Gastroesophageal sphincter (tissue), 4 donors: ENCODE measurements around the gene CPB2. TPM values are rescaled to one million over a fixed set of nuclear protein-coding genes. Genes with fewer than 3 reads are reported as not detected.

Experiments
- ATAC-seq: fragments of 150-250 bp; one replicate; pipeline ENCODE4 v1.9.1; 2016; ENCODE audit warnings: mild to moderate bottlenecking, moderate library complexity
- H3K27ac ChIP-seq, 4 donors: fragments of 200-600 bp; sonication (generic) in 3 of 4; 1 replicate in 3 of 4; 2 replicates in 1 of 4; pipeline ENCODE4 v1.5.1; 2016 to 2019
- H3K27me3 ChIP-seq: fragments of 200-600 bp; sonication (generic); one replicate; pipeline ENCODE4 v1.5.1; 2019
- H3K36me3 ChIP-seq, 2 donors: fragments of 200-600 bp; sonication (generic); one replicate each; pipeline ENCODE4 v1.5.1; 2019; ENCODE audit warnings: control low read depth in 1 of 2
- H3K4me1 ChIP-seq, 3 donors: fragments of 200-600 bp; sonication (generic); 1 replicate in 2 of 3; 2 replicates in 1 of 3; pipeline ENCODE4 v1.5.1; 2016 to 2019; ENCODE audit warnings: control low read depth in 2 of 3
- H3K4me3 ChIP-seq, 2 donors: fragments of 200-600 bp; sonication (generic); one replicate each; pipeline ENCODE4 v1.5.1; 2019; ENCODE audit warnings: mild to moderate bottlenecking in 1 of 2, moderate library complexity in 1 of 2
- H3K9me3 ChIP-seq, 3 donors: fragments of 200-600 bp; sonication (generic); one replicate each; pipeline ENCODE4 v1.5.1; 2017 to 2019; ENCODE audit warnings: control low read depth in 2 of 3
- CTCF ChIP-seq, 4 experiments: fragments of 200-600 bp in 2 of 4; fragments of 450-650 bp in 2 of 4; sonication (generic) in 1 of 4; IDR thresholded peaks; one replicate each; pipeline ENCODE4 v1.5.1; 2017 to 2019; ENCODE audit warnings: antibody characterized with exemption in 4 of 4, mild to moderate bottlenecking in 2 of 4, moderate library complexity in 2 of 4
- EP300 ChIP-seq: sonication (generic); formaldehyde crosslinking; IDR thresholded peaks from one replicate; pipeline ENCODE4 v1.6.1; 2017; ENCODE audit warnings: antibody characterized with exemption, mild to moderate bottlenecking
- POLR2A ChIP-seq, 2 donors: fragments of 450-650 bp; IDR thresholded peaks; one replicate each; pipeline ENCODE4 v1.6.1; 2017; ENCODE audit warnings: antibody characterized with exemption in 2 of 2, mild to moderate bottlenecking in 2 of 2, moderate library complexity in 1 of 2
- POLR2AphosphoS5 ChIP-seq: sonication (generic); formaldehyde crosslinking; IDR thresholded peaks from one replicate; pipeline ENCODE4 v1.6.1; 2017; ENCODE audit warnings: antibody characterized with exemption
- WGBS, 2 donors: methylation state at CpG; one replicate each; pipeline ENCODE4 v1.1.5; 2018; ENCODE audit warnings: low coverage in 1 of 2; 5-methylcytosine and 5-hydroxymethylcytosine counted together
- total RNA-seq, 4 donors: library from RNA; depleted of rRNA; stranded (reverse); fragments of >200 nt; gene quantifications; one replicate each; pipeline ENCODE4 v1.1.0, GENCODE V29; 2016

Gene CPB2
- total RNA-seq, result not detected

- no peak for TF ChIP-seq POLR2A (IDR thresholded peaks at IDR 0.05)
- no peak for TF ChIP-seq CTCF (IDR thresholded peaks at IDR 0.05)
- no peak for TF ChIP-seq EP300
- TF ChIP-seq POLR2AphosphoS5, result no peak
- H3K4me3 ChIP-seq, result no peak within 1 kb of the TSS
- no peaks in the 10 kb centered on the region for H3K36me3 ChIP-seq
- no peak for ATAC-seq
- H3K27me3 ChIP-seq, result no peaks in the 10 kb centered on the region
- H3K27ac ChIP-seq, result no peak within 1 kb of the TSS
- WGBS, 2 donors, result 78 to 98% methylated on average over 4 of the region's 4 CpGs
- peaks cover 0 to 5% (median 0%) of the 10 kb centered on the region in 3 donors for H3K4me1 ChIP-seq
- H3K9me3 ChIP-seq, result no peaks in the 10 kb centered on the region
Measured at GRCh38 chr13:46104868-46105267, at the start of gene CPB2. CPB2 (minus strand) TSS chr13:46105033; CDS start chr13:46105009, 24 bp downstream.

GRCh38 chr13:46154136-46154801 lies 49.4 kb upstream of the CPB2 start:
- no peaks in the 10 kb centered on the region for H3K27me3 ChIP-seq
- no peak for ATAC-seq
- H3K9me3 ChIP-seq, result no peaks in the 10 kb centered on the region
- H3K4me1 ChIP-seq, result no peaks in the 10 kb centered on the region
- H3K36me3 ChIP-seq, result no peaks in the 10 kb centered on the region
- H3K4me3 ChIP-seq, result no peak overlapping the region
- WGBS, 2 donors, result 28 to 64% methylated on average over 4 to 7 of the region's 7 CpGs
- TF ChIP-seq POLR2A (IDR thresholded peaks at IDR 0.05), result no peak
- TF ChIP-seq CTCF (IDR thresholded peaks at IDR 0.05), result no peak
- TF ChIP-seq POLR2AphosphoS5, result no peak
- TF ChIP-seq EP300, result no peak
- H3K27ac ChIP-seq, result no peak overlapping the region

GRCh38 chr13:46152627-46153328 lies 47.9 kb upstream of the CPB2 start:
- WGBS, 2 donors, result 81 to 100% methylated on average over 2 to 5 of the region's 6 CpGs
- H3K4me1 ChIP-seq, result no peaks in the 10 kb centered on the region
- H3K9me3 ChIP-seq, result no peaks in the 10 kb centered on the region
- no peak overlapping the region for H3K4me3 ChIP-seq
- no peaks in the 10 kb centered on the region for H3K27me3 ChIP-seq
- no peaks in the 10 kb centered on the region for H3K36me3 ChIP-seq
- H3K27ac ChIP-seq, result no peak overlapping the region
- TF ChIP-seq POLR2AphosphoS5, result no peak
- no peak for TF ChIP-seq POLR2A (IDR thresholded peaks at IDR 0.05)
- no peak for TF ChIP-seq EP300
- no peak for TF ChIP-seq CTCF (IDR thresholded peaks at IDR 0.05)
- ATAC-seq, result no peak

GRCh38 chr13:46150134-46150693 lies 45.4 kb upstream of the CPB2 start:
- Histone ChIP-seq H3K36me3 (no peaks in the 10 kb centered on the region), H3K27ac (no peak overlapping the region), H3K27me3 (no peaks in the 10 kb centered on the region), H3K4me1 (no peaks in the 10 kb centered on the region), H3K4me3 (no peak overlapping the region), H3K9me3 (no peaks in the 10 kb centered on the region)
- TF ChIP-seq EP300, result no peak
- no peak for TF ChIP-seq POLR2A (IDR thresholded peaks at IDR 0.05)
- no peak for TF ChIP-seq POLR2AphosphoS5
- no peak for TF ChIP-seq CTCF (IDR thresholded peaks at IDR 0.05)
- ATAC-seq, result no peak
- 100% methylated on average over 1 of the region's 1 CpG; no CpG with 5 or more reads in 1 of the 2 donors for WGBS, 2 donors
